A549 (cell line): ENCODE data around the gene DBR1.

Experiments used
- CHD2 ChIP-seq: fragments of 150-350 bp; IDR thresholded peaks from 2 replicates; pipeline ENCODE4 v1.6.1; 2014; ENCODE audit warnings: low read length; ENCODE audit not compliant: partially characterized antibody
- CTCF ChIP-seq: fragments of >200 bp; sonication (Bioruptor Twin); formaldehyde crosslinking; IDR thresholded peaks from 3 replicates; pipeline ENCODE4 v1.5.1; 2016
- FOSL2 ChIP-seq, 2 experiments: fragments of 450-650 bp in 1 of 2; fragments of >200 bp in 1 of 2; sonication (Bioruptor Twin) in 1 of 2; formaldehyde crosslinking; IDR thresholded peaks; 2 replicates each; pipeline versions ENCODE4 v1.5.0 to v1.6.1; 2016 to 2020; ENCODE audit warnings: mild to moderate bottlenecking in 1 of 2, moderate library complexity in 1 of 2
- JUN ChIP-seq, 2 experiments: fragments of >200 bp; sonication (Bioruptor Twin); formaldehyde crosslinking; IDR thresholded peaks; 2 replicates in 1 of 2; 3 replicates in 1 of 2; pipeline ENCODE4 v1.6.1; 2016 to 2017
- PHF8 ChIP-seq: fragments of 200-600 bp; sonication (generic); IDR thresholded peaks from 2 replicates; pipeline ENCODE4 v1.6.1; 2016; ENCODE audit warnings: low read depth, mild to moderate bottlenecking, antibody characterized with exemption, moderate library complexity, borderline replicate concordance
- POLR2A ChIP-seq: IDR thresholded peaks from 2 replicates; pipeline ENCODE4 v1.6.1; 2012; ENCODE audit warnings: mild to moderate bottlenecking, low read length
- REST ChIP-seq: fragments of 200-600 bp; sonication (generic); IDR thresholded peaks from 2 replicates; pipeline ENCODE4 v1.6.1; 2016; ENCODE audit warnings: antibody characterized with exemption, mild to moderate bottlenecking, moderate library complexity
- SMC3 ChIP-seq: fragments of >200 bp; sonication (Bioruptor Twin); formaldehyde crosslinking; IDR thresholded peaks from 3 replicates; pipeline ENCODE4 v1.6.1; 2018; ENCODE audit warnings: inconsistent platforms
- ZFP36 ChIP-seq: fragments of 450-650 bp; IDR thresholded peaks from 2 replicates; pipeline ENCODE4 v1.6.1; 2014; ENCODE audit warnings: borderline replicate concordance; ENCODE audit not compliant: partially characterized antibody
- ZSCAN20 ChIP-seq: fragments of 250-450 bp; sonication (Bioruptor Pico); IDR thresholded peaks from 2 replicates; pipeline ENCODE4 v1.8.0; 2022; ENCODE audit warnings: mild to moderate bottlenecking, moderate library complexity
- TF ChIP-seq, protein P1 (sequence below): fragments of >200 bp; sonication (Bioruptor Twin); formaldehyde crosslinking; IDR thresholded peaks from 3 replicates; pipeline ENCODE4 v1.6.1; 2016
- TF ChIP-seq, protein P2 (sequence below): IDR thresholded peaks from 2 replicates; pipeline ENCODE4 v1.6.1; 2012

DNA sequence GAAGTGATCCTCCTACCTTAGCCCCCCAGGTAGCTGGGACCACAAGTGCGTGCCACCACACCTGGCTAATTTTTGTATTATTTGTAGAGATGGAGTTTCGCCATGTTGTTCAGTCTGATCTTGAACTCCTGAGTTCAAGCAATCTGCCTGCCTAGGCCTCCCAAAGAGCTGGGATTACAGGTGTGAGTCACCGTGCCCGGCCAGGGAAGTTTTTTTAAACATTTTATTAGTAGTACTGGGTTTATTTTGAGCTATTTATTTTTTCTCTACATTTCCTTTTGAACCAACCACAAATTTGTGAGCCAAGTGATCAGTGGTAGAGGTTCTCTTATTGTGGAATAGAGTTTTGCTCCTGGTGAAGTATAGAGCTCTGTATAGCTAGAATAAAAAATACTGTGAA, 46.1 kb upstream of the DBR1 start:
- TF ChIP-seq CTCF (no peak), POLR2A (no peak), SMC3 (no peak), FOSL2 (IDR thresholded peaks at IDR 0.05) (no peak), FOSL2 (CRISPR knock-in tag; IDR thresholded peaks at IDR 0.05) (no peak), REST (no peak), PHF8 (no peak), CHD2 (no peak), JUN (IDR thresholded peaks at IDR 0.05) (no peak), ZFP36 (no peak), ZSCAN20 (no peak)
- TF ChIP-seq, protein P1, sequence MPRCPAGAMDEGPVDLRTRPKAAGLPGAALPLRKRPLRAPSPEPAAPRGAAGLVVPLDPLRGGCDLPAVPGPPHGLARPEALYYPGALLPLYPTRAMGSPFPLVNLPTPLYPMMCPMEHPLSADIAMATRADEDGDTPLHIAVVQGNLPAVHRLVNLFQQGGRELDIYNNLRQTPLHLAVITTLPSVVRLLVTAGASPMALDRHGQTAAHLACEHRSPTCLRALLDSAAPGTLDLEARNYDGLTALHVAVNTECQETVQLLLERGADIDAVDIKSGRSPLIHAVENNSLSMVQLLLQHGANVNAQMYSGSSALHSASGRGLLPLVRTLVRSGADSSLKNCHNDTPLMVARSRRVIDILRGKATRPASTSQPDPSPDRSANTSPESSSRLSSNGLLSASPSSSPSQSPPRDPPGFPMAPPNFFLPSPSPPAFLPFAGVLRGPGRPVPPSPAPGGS = no peak
- TF ChIP-seq, protein P2, sequence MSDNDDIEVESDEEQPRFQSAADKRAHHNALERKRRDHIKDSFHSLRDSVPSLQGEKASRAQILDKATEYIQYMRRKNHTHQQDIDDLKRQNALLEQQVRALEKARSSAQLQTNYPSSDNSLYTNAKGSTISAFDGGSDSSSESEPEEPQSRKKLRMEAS = no peak
